ENCODE measurements around the gene KMT2C.

GRCh38 chr7:152436111-152436930, 518 bp upstream of the KMT2C start:
- TF ChIP-seq CTCF (IDR thresholded peaks at IDR 0.05; ENCODE audit: poor library complexity) (no peak), EZH2phosphoT487 (IDR thresholded peaks at IDR 0.05; ENCODE audit: low read depth, severe bottlenecking, unreplicated experiment) (no peak)
